Measurements from ENCODE around the gene TAL1. TPM values are rescaled to one million over a fixed set of nuclear protein-coding genes. Genes with fewer than 3 reads are reported as not detected.

Gene TAL1
- total and polyA plus RNA-seq, 2 of the 13 experiments (the other 11 are each of a cell fraction or from before 2014, with no cell fraction given): 0.05 TPM; not detected in 1

DNA sequence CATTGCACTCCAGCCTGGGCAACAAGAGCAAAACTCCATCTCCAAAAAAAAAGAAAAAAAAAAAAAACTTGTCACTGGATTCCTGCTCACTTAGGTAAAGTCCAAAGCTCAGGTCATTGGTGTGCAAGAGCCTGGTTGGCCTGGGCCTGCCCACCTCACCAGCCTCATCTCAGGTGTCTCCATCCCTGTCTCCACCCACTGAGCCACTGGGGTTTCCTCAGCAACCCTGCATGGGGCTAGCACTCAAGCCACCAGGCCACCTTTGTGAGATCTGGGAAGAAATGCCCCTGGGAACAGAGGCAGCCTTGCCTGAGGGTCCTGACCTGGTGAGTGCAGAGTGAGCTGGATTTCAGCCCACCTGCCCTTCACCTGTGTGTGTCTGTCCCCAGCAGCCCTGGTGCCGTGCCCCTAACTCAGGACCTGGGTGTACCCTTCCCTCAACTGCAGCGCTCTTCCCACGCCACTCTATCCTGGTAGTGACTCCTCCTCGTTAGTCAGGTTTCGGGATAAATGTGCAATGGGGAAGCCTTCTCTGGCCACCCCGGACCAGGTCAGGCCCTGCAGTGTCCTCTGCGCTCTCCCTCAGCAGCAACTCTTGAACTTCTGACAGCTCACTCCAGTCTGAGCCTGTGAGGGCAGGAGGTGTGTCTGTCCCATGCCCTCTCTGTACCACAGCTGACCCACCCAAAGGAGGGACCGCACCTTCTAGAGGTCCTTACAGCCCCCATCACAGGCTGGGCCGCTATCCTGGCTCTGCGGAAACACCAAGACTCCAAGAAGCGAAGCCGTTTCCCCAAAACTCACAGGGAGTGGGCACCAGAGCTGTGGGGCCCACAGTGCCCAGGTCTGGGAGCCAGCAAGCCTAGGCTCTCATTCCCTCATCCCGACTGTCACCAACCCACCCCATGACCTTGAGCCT is 45.5 kb downstream of the TAL1 start (continued):
- TF ChIP-seq ZNF746 (CRISPR knock-in tag; IDR thresholded peaks at IDR 0.05): no peak
- TF ChIP-seq ZBTB38 (CRISPR knock-in tag; IDR thresholded peaks at IDR 0.05): no peak
- no peak for TF ChIP-seq MIER2 (CRISPR knock-in tag; IDR thresholded peaks at IDR 0.05)
- no peak for TF ChIP-seq TRAFD1 (CRISPR knock-in tag; IDR thresholded peaks at IDR 0.05; ENCODE audit: borderline replicate concordance)
- no peak for TF ChIP-seq NCOA5 (CRISPR knock-in tag; IDR thresholded peaks at IDR 0.05)
- TF ChIP-seq GLI4 (CRISPR knock-in tag; IDR thresholded peaks at IDR 0.05; ENCODE audit: borderline replicate concordance): no peak
- no peak for TF ChIP-seq RFX1 (IDR thresholded peaks at IDR 0.05)
- TF ChIP-seq ZNF773 (CRISPR knock-in tag; IDR thresholded peaks at IDR 0.05; ENCODE audit: borderline replicate concordance): no peak
- TF ChIP-seq HOXD1 (CRISPR knock-in tag; IDR thresholded peaks at IDR 0.05): no peak
- TF ChIP-seq BORCS8-MEF2B (CRISPR knock-in tag; IDR thresholded peaks at IDR 0.05): no peak
- no peak for TF ChIP-seq POLR2A (IDR thresholded peaks at IDR 0.05; ENCODE audit: insufficient read depth in 1 of 2, low read depth in 2 of 2, low read length in 2 of 2)
- TF ChIP-seq, protein P1, sequence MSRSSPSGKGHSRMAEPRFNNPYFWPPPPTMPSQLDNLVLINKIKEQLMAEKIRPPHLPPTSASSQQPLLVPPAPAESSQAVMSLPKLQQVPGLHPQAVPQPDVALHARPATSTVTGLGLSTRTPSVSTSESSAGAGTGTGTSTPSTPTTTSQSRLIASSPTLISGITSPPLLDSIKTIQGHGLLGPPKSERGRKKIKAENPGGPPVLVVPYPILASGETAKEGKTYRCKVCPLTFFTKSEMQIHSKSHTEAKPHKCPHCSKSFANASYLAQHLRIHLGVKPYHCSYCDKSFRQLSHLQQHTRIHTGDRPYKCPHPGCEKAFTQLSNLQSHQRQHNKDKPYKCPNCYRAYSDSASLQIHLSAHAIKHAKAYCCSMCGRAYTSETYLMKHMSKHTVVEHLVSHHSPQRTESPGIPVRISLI (CRISPR knock-in tag; IDR thresholded peaks at IDR 0.05; ENCODE audit: borderline replicate concordance): peak; percentile 89; the same call in 1 of the 2 replicates
- TF ChIP-seq ZNF280B (CRISPR knock-in tag; IDR thresholded peaks at IDR 0.05; ENCODE audit: borderline replicate concordance): no peak
- TF ChIP-seq TERF1 (CRISPR knock-in tag; IDR thresholded peaks at IDR 0.05): no peak
- TF ChIP-seq ZNF556 (CRISPR knock-in tag; IDR thresholded peaks at IDR 0.05; ENCODE audit: borderline replicate concordance): no peak
- TF ChIP-seq ZXDC (CRISPR knock-in tag; IDR thresholded peaks at IDR 0.05): peak; percentile 99
- no peak for TF ChIP-seq ZKSCAN8 (CRISPR knock-in tag; IDR thresholded peaks at IDR 0.05; ENCODE audit: borderline replicate concordance)
- no peak for TF ChIP-seq MAZ (IDR thresholded peaks at IDR 0.05; ENCODE audit: borderline replicate concordance, low read depth, low read length)
- TF ChIP-seq MAZ (CRISPR knock-in tag; IDR thresholded peaks at IDR 0.05; ENCODE audit: low read depth): no peak
- TF ChIP-seq JUND (CRISPR knock-in tag; IDR thresholded peaks at IDR 0.05): 0 out of 2 replicates have a peak, but pooled peaks have one; percentile 34
- no peak for TF ChIP-seq KLF6 (CRISPR knock-in tag; IDR thresholded peaks at IDR 0.05)
- no peak for TF ChIP-seq ZMYM4 (CRISPR knock-in tag; IDR thresholded peaks at IDR 0.05)
